Gastroesophageal sphincter (tissue), 4 donors: Measurements from ENCODE around the gene TBC1D8B. TPM values are rescaled to one million over a fixed set of nuclear protein-coding genes. Genes with fewer than 3 reads are reported as not detected.

Source experiments
- ATAC-seq: fragments of 150-250 bp; one replicate; pipeline ENCODE4 v1.9.1; 2016; ENCODE audit warnings: mild to moderate bottlenecking, moderate library complexity
- H3K27ac ChIP-seq, 4 donors: fragments of 200-600 bp; sonication (generic) in 3 of 4; 1 replicate in 3 of 4; 2 replicates in 1 of 4; pipeline ENCODE4 v1.5.1; 2016 to 2019
- H3K27me3 ChIP-seq: fragments of 200-600 bp; sonication (generic); one replicate; pipeline ENCODE4 v1.5.1; 2019
- H3K36me3 ChIP-seq, 2 donors: fragments of 200-600 bp; sonication (generic); one replicate each; pipeline ENCODE4 v1.5.1; 2019; ENCODE audit warnings: control low read depth in 1 of 2
- H3K4me1 ChIP-seq, 3 donors: fragments of 200-600 bp; sonication (generic); 1 replicate in 2 of 3; 2 replicates in 1 of 3; pipeline ENCODE4 v1.5.1; 2016 to 2019; ENCODE audit warnings: control low read depth in 2 of 3
- H3K4me3 ChIP-seq, 2 donors: fragments of 200-600 bp; sonication (generic); one replicate each; pipeline ENCODE4 v1.5.1; 2019; ENCODE audit warnings: mild to moderate bottlenecking in 1 of 2, moderate library complexity in 1 of 2
- H3K9me3 ChIP-seq, 3 donors: fragments of 200-600 bp; sonication (generic); one replicate each; pipeline ENCODE4 v1.5.1; 2017 to 2019; ENCODE audit warnings: control low read depth in 2 of 3
- CTCF ChIP-seq, 4 experiments: fragments of 200-600 bp in 2 of 4; fragments of 450-650 bp in 2 of 4; sonication (generic) in 1 of 4; IDR thresholded peaks; one replicate each; pipeline ENCODE4 v1.5.1; 2017 to 2019; ENCODE audit warnings: antibody characterized with exemption in 4 of 4, mild to moderate bottlenecking in 2 of 4, moderate library complexity in 2 of 4
- EP300 ChIP-seq: sonication (generic); formaldehyde crosslinking; IDR thresholded peaks from one replicate; pipeline ENCODE4 v1.6.1; 2017; ENCODE audit warnings: antibody characterized with exemption, mild to moderate bottlenecking
- POLR2A ChIP-seq, 2 donors: fragments of 450-650 bp; IDR thresholded peaks; one replicate each; pipeline ENCODE4 v1.6.1; 2017; ENCODE audit warnings: antibody characterized with exemption in 2 of 2, mild to moderate bottlenecking in 2 of 2, moderate library complexity in 1 of 2
- POLR2AphosphoS5 ChIP-seq: sonication (generic); formaldehyde crosslinking; IDR thresholded peaks from one replicate; pipeline ENCODE4 v1.6.1; 2017; ENCODE audit warnings: antibody characterized with exemption
- WGBS, 2 donors: methylation state at CpG; one replicate each; pipeline ENCODE4 v1.1.5; 2018; ENCODE audit warnings: low coverage in 1 of 2; 5-methylcytosine and 5-hydroxymethylcytosine counted together
- total RNA-seq, 4 donors: library from RNA; depleted of rRNA; stranded (reverse); fragments of >200 nt; gene quantifications; one replicate each; pipeline ENCODE4 v1.1.0, GENCODE V29; 2016

Gene TBC1D8B
- total RNA-seq, 4 donors from 2014 or later: 4.0 to 5.9 (median 4.4) TPM

GRCh38 chrX:106889468-106889867, 87.0 kb downstream of the TBC1D8B start:
- no CpG with 5 or more reads among the region's 1 CpG for WGBS, 2 donors
- no peak overlapping the region for H3K27ac ChIP-seq
- peaks cover 0 to 1% (median 0%) of the 10 kb centered on the region in 3 donors for H3K4me1 ChIP-seq
- H3K4me3 ChIP-seq: no peak overlapping the region
- TF ChIP-seq CTCF (IDR thresholded peaks at IDR 0.05) (no peak), POLR2AphosphoS5 (no peak), POLR2A (IDR thresholded peaks at IDR 0.05) (no peak), EP300 (no peak)
- no peak for ATAC-seq
- no peaks in the 10 kb centered on the region for H3K27me3 ChIP-seq
- H3K9me3 ChIP-seq: no peaks in the 10 kb centered on the region
- no peaks in the 10 kb centered on the region for H3K36me3 ChIP-seq

DNA sequence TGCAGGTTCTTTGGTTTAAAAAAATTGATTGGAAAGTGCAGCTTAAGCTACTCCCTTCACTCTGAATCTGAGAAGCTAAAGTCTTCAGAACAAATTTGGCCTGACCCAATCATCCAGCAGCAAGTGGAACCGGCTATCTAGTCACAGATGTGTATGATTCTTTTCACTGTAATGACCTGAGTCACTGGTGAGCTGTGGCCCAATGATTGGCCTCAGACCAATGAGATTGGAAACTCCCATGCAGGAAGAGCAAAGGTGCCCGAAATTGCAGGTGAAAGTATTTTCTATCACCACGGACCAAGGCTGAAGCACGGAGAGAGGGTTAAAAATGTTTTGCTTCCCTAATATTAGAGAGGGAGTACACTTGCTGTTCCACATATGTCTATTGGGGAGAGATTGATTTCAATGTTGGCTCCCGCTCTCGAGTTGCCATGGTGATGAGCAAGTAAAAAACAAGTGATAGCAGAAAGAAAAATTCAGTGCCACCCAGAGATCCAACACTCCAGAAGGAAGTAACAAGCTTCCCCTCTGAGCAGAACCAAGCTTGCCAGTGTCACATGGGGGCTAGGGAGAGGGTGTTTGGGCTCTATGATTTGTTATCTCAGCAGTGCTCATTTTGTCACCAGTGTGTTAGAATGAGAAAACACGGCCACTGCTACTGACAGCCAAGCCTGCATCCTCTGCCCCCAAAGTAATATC, 89.4 kb downstream of the TBC1D8B start:
- Histone ChIP-seq H3K27me3 (no peaks in the 10 kb centered on the region), H3K36me3 (no peaks in the 10 kb centered on the region), H3K27ac (no peak overlapping the region), H3K9me3 (no peaks in the 10 kb centered on the region), H3K4me1 (peaks cover 0 to 14% (median 0%) of the 10 kb centered on the region in 3 donors), H3K4me3 (no peak overlapping the region)
- WGBS, 2 donors: 60 to 66% methylated on average over 2 to 4 of the region's 7 CpGs
- no peak for ATAC-seq
- TF ChIP-seq EP300: no peak
- no peak for TF ChIP-seq POLR2A (IDR thresholded peaks at IDR 0.05)
- no peak for TF ChIP-seq CTCF (IDR thresholded peaks at IDR 0.05)
- TF ChIP-seq POLR2AphosphoS5: no peak

DNA sequence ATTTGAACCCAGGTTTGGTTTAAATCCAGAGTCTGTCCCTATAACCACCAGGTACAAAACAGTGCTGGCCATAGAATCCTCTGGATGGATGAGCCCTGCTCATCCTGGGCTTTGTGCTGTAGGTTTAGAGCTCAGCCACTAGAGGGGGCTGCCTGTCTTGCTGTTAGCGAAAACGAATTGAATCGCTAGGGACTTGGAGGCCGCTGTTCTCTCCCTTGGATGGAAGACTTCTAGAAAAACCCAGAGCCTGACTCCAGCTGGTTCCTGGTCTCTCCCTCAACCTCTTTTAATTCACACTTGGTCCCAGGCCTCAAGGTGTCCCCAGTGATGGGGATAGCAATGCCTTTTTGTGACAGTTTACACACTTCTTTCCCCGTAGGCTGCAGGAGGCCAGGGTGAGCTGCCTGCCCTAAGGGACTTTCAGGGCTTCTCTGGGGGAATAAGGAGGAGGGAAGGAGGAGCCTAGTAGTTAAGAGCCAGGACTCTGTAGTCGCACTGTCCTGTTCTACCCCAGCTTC, 92.0 kb downstream of the TBC1D8B start:
- Histone ChIP-seq H3K9me3 (no peaks in the 10 kb centered on the region), H3K27ac (peak overlapping the region in 1 of 4 donors; percentile 39), H3K27me3 (no peaks in the 10 kb centered on the region), H3K4me1 (peaks cover 0 to 14% (median 0%) of the 10 kb centered on the region in 3 donors), H3K4me3 (no peak overlapping the region), H3K36me3 (no peaks in the 10 kb centered on the region)
- TF ChIP-seq POLR2A (IDR thresholded peaks at IDR 0.05) (no peak), CTCF (IDR thresholded peaks at IDR 0.05) (peak; percentile 49 to 87 (median 64))
- WGBS, 2 donors: no CpG with 5 or more reads among the region's 6 CpGs
- peak; percentile 81 for ATAC-seq

DNA sequence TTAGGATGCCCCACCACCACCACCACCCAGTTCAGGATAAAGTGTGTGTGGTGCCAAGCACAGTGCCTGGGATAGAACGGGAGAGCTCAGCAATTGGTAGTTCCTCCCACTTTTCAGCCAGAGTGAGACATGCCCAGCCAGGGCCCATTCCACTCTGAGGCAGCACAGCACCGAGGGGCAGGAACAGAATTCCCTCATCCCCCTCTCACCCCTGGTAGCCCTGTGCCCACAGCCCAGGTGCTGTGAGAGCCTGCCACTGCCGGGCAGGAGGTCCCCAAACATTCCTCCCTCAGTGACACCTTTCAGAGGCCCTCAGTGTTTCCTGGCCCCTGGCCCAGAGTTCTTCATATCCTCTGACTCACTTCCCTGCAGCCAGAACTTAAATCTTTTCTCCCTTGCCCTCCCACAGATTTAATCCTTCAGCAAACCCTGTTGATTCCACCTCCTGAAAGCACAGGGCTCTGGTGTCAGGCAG, 92.5 kb downstream of the TBC1D8B start:
- Histone ChIP-seq H3K27ac (peak overlapping the region in 1 of 4 donors; percentile 39), H3K4me3 (no peak overlapping the region), H3K36me3 (no peaks in the 10 kb centered on the region), H3K27me3 (no peaks in the 10 kb centered on the region), H3K4me1 (peaks cover 0 to 14% (median 0%) of the 10 kb centered on the region in 3 donors), H3K9me3 (no peaks in the 10 kb centered on the region)
- ATAC-seq: no peak
- no CpG with 5 or more reads among the region's 3 CpGs for WGBS, 2 donors
- TF ChIP-seq POLR2A (IDR thresholded peaks at IDR 0.05): no peak
- no peak for TF ChIP-seq EP300
- TF ChIP-seq CTCF (IDR thresholded peaks at IDR 0.05): no peak
- no peak for TF ChIP-seq POLR2AphosphoS5

- Histone ChIP-seq H3K9me3 (no peaks in the 10 kb centered on the region), H3K4me1 (peaks cover 0 to 14% (median 0%) of the 10 kb centered on the region in 3 donors), H3K27ac (no peak overlapping the region), H3K27me3 (no peaks in the 10 kb centered on the region), H3K36me3 (no peaks in the 10 kb centered on the region), H3K4me3 (no peak overlapping the region)
- WGBS, 2 donors: 70% methylated on average over 2 of the region's 6 CpGs; no CpG with 5 or more reads in 1 of the 2 donors
- TF ChIP-seq POLR2AphosphoS5: no peak
- TF ChIP-seq EP300: no peak
- no peak for TF ChIP-seq POLR2A (IDR thresholded peaks at IDR 0.05)
- TF ChIP-seq CTCF (IDR thresholded peaks at IDR 0.05): no peak
- ATAC-seq: no peak
These were observed 94.8 kb downstream of the TBC1D8B start for GRCh38 chrX:106897259-106897658.
